ENCODE data around the gene SPRYD3. TPM values are rescaled to one million over a fixed set of nuclear protein-coding genes. Genes with fewer than 3 reads are reported as not detected.
A peak's percentile ranks its signal among the peaks of the same experiment; 100 is the strongest.
"Not testable (repeated sequence)": the region's sequence is repeated elsewhere in the genome, so short reads cannot be mapped to it uniquely, and the experiment has no call there.

The SPRYD3 gene
- total and polyA plus RNA-seq, 9 donors, result 28.5 to 88.1 (median 66.6) TPM

DNA sequence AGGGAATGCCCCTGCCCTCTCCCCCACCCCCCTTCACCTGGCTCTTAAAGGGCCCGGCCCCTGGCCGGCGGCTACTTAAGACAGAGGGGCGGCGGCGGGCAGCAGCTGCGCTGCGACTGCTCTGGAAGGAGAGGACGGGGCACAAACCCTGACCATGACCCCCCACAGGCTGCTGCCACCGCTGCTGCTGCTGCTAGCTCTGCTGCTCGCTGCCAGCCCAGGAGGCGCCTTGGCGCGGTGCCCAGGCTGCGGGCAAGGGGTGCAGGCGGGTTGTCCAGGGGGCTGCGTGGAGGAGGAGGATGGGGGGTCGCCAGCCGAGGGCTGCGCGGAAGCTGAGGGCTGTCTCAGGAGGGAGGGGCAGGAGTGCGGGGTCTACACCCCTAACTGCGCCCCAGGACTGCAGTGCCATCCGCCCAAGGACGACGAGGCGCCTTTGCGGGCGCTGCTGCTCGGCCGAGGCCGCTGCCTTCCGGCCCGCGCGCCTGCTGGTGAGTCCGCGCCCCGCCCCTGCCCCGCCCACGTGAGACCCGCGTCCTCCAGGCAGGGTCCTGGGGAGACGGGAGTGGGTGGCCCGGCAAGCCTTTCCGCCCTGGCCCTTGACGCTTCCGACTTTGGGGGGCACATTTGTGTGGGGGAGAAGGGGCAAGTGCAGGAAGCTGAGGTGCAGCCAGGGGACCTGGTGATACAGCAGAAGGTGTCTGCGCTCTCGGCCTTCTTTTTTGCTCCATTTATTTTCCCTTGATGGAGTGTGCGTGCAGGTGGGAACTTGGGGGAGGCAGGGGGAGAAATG is 18.6 kb upstream of the SPRYD3 start, which contains the start of gene IGFBP6:
IGFBP6 (plus strand) TSS at position 104 of the 790 bp plus-strand sequence; CDS start at position 155, 51 bp downstream.
- H3K4me3 ChIP-seq, result peak within 1 kb of the TSS; percentile 51
- H3K36me3 ChIP-seq, result no peaks in the 10 kb centered on the region
- H3K4me1 ChIP-seq (ENCODE audit: insufficient read depth), result peaks cover 14% of the 10 kb centered on the region
- no peaks in the 10 kb centered on the region for H3K27me3 ChIP-seq
- H3K27ac ChIP-seq, result peak within 1 kb of the TSS; percentile 59 to 75
- WGBS, 3 donors, result 2% methylated on average over 36 to 51 of the region's 51 CpGs
- intact Hi-C loops (cut with DNase I), result loop anchor here in 3 of 4 donors (2.0 kb wide), 1 partner anchor 31 kb away; no protein-coding TSS in a partner anchor
- DNase-seq, result peak; percentile 67 to 77 (median 76)
- no peaks in the 10 kb centered on the region for H3K9me3 ChIP-seq
- TF ChIP-seq, protein P1, sequence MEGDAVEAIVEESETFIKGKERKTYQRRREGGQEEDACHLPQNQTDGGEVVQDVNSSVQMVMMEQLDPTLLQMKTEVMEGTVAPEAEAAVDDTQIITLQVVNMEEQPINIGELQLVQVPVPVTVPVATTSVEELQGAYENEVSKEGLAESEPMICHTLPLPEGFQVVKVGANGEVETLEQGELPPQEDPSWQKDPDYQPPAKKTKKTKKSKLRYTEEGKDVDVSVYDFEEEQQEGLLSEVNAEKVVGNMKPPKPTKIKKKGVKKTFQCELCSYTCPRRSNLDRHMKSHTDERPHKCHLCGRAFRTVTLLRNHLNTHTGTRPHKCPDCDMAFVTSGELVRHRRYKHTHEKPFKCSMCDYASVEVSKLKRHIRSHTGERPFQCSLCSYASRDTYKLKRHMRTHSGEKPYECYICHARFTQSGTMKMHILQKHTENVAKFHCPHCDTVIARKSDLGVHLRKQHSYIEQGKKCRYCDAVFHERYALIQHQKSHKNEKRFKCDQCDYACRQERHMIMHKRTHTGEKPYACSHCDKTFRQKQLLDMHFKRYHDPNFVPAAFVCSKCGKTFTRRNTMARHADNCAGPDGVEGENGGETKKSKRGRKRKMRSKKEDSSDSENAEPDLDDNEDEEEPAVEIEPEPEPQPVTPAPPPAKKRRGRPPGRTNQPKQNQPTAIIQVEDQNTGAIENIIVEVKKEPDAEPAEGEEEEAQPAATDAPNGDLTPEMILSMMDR (IDR thresholded peaks at IDR 0.05), result peak in 2 of 3 donors; percentile 33 to 41
- no peak for TF ChIP-seq EP300 (IDR thresholded peaks at IDR 0.05)
- peak; percentile 32 for TF ChIP-seq POLR2A (IDR thresholded peaks at IDR 0.05)

DNA sequence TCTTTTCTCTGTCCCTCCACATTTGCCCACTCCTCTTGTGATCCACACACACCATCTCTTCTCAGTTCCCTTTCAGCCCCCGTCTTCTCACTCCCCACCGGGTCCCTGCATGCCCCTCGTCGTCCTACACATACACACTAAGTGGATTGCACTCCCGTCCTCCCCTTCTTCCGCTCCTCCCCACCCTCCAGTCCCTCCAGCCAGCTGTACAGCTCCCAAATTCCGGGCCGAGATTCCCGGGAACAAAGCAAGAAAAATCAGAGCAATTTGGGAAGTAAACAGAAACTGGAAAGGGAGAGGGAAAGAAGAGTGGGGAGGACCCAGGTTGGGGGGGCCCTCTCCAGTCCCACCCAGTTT is 18.0 kb upstream of the SPRYD3 start:
- H3K4me3 ChIP-seq, result peak overlapping the region; percentile 51
- no peaks in the 10 kb centered on the region for H3K27me3 ChIP-seq
- H3K9me3 ChIP-seq, result no peaks in the 10 kb centered on the region
- DNase-seq, result peak in 3 of 5 donors; percentile 68 to 75 (median 72)
- peaks cover 14% of the 10 kb centered on the region for H3K4me1 ChIP-seq (ENCODE audit: insufficient read depth)
- peak overlapping the region; percentile 59 to 75 for H3K27ac ChIP-seq
- intact Hi-C loops (cut with DNase I), result no loop called here
- 1 to 2% (median 1%) methylated on average over 9 of the region's 9 CpGs for WGBS, 3 donors
- no peaks in the 10 kb centered on the region for H3K36me3 ChIP-seq
- no peak for TF ChIP-seq EP300 (IDR thresholded peaks at IDR 0.05)
- TF ChIP-seq, protein P1 (IDR thresholded peaks at IDR 0.05), result no peak

DNA sequence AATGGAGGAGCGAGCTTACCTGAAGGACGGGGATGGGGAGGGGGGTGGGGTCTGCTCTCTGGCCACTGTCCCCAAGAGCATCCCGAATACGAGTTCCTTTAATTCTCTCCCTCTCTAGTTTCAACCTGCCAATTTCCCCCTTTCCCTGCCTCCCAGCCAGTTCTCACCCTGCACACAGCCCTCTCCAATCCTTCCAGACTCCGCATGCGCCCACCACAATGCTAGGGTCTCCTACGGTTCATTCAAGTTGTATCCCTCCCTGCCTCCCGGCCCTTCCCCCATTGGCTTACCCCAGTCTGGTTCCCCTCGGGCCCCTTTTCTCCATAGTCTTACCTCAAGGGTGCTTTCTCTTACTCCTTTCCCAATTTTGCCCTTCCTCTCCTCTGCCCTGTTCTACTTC is 17.6 kb upstream of the SPRYD3 start:
- Histone ChIP-seq H3K27ac (peak overlapping the region; percentile 59 to 75), H3K4me1 (ENCODE audit: insufficient read depth) (peaks cover 14% of the 10 kb centered on the region), H3K36me3 (no peaks in the 10 kb centered on the region), H3K27me3 (no peaks in the 10 kb centered on the region), H3K9me3 (no peaks in the 10 kb centered on the region), H3K4me3 (peak overlapping the region; percentile 51)
- peak in 4 of 5 donors; percentile 44 to 55 (median 50) for DNase-seq
- intact Hi-C loops (cut with DNase I), result no loop called here
- WGBS, 3 donors, result 19 to 45% (median 43%) methylated on average over 9 of the region's 9 CpGs
- no peak for TF ChIP-seq POLR2A (IDR thresholded peaks at IDR 0.05)
- TF ChIP-seq EP300 (IDR thresholded peaks at IDR 0.05), result no peak
- TF ChIP-seq, protein P1 (IDR thresholded peaks at IDR 0.05), result no peak

DNA sequence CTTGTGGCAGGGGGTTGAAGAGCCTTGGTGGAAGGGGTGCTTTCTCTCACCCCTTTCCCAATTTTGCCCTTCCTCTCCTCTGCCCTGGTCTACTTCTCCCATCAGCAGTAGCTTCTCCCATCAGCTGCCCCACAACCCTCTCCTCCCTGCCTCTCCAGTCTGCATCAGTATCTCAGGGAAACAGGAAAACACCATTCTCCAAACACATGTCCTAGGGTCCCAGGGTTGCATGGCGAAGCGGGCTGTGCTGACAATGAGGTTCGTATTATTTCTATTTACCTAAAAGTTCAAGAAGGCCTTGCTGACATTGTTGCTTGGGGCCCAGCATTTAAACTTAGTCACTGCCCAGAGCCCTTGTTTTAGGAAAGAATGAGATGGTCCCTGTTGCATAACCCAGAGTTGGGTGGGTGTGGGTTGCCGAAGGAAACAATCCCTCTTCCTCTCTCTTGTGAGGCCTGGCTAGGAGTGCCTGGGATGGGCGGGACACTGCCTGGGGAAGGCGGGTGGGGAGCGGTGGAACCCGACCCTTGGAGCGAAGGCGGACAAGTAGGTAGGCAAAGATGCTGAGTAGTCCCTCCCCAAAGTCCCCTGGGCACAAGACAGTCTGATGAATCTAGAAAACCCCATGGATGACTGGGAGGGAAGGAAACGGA is 17.0 kb upstream of the SPRYD3 start:
- H3K4me1 ChIP-seq (ENCODE audit: insufficient read depth), result peaks cover 14% of the 10 kb centered on the region
- intact Hi-C loops (cut with DNase I), result no loop called here
- 18 to 45% (median 36%) methylated on average over 11 of the region's 11 CpGs for WGBS, 3 donors
- H3K27me3 ChIP-seq, result no peaks in the 10 kb centered on the region
- DNase-seq, result peak; percentile 72 to 88 (median 78)
- H3K27ac ChIP-seq, result peak overlapping the region; percentile 59 to 75
- H3K4me3 ChIP-seq, result peak overlapping the region; percentile 51
- no peaks in the 10 kb centered on the region for H3K9me3 ChIP-seq
- H3K36me3 ChIP-seq, result no peaks in the 10 kb centered on the region
- TF ChIP-seq POLR2A (IDR thresholded peaks at IDR 0.05), result peak; percentile 58
- TF ChIP-seq, protein P1 (IDR thresholded peaks at IDR 0.05), result no peak
- TF ChIP-seq EP300 (IDR thresholded peaks at IDR 0.05), result no peak

DNA sequence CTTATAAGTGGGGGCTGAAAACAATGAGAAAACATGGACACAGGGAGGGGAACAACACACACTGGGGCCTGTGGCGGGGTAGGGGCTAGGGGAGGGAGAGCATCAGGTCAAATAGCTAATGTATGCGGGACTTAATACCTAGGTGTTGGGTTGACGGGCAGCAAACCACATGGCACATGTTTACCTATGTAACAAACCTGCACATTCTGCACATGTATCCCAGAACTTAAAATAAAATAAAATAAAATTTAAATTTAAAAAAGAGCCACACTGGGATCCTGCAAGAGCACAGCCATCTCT is 16.4 kb upstream of the SPRYD3 start:
- peaks cover 14% of the 10 kb centered on the region for H3K4me1 ChIP-seq (ENCODE audit: insufficient read depth)
- intact Hi-C loops (cut with DNase I); H3K36me3 ChIP-seq; H3K9me3 ChIP-seq; H3K4me3 ChIP-seq; H3K27me3 ChIP-seq: not testable (repeated sequence)
- peak overlapping the region in 1 of 2 donors; percentile 75 for H3K27ac ChIP-seq
- peak in 2 of 5 donors; percentile 20 for DNase-seq
- WGBS, 3 donors, result 95 to 98% (median 96%) methylated on average over 3 of the region's 3 CpGs

DNA sequence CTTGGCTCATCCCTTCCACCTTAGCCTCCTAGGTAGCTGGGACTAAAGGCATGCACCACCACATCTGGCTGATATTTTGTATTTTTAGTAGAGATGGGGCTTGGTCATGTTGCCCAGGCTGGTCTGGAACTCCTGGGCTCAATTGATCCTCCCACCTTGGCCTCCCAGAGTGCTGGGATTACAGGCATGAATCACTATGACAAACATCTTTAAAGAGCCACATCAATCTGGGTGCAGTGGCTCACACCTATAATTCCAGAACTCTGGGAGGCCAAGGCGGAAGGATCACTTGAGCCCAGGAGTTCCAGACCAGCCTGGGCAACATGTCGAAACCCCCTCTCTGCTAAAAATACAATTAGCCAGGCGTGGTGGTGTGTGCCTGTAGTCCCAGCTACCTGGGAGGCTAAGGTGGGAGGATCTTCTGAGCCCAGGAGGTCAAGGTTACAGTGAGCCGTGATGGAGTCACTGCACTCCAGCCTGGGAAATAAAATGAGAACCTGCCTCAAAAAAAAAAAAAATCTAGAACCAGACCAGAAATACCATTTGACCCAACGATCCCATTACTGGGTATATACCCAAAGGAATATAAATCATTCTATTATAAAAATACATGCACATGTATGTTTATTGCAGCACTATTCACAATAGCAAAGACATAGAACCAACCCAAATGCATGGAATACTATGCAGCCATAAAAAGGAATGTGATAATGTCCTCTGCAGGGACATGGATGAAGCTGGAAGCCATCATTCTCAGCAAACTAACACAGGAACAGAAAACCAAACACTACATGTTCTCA is 15.8 kb upstream of the SPRYD3 start:
- 85 to 93% (median 86%) methylated on average over 5 of the region's 5 CpGs for WGBS, 3 donors
- peak in 2 of 5 donors; percentile 13 to 20 for DNase-seq
- H3K9me3 ChIP-seq; intact Hi-C loops (cut with DNase I); H3K27me3 ChIP-seq; H3K36me3 ChIP-seq; H3K4me3 ChIP-seq: not testable (repeated sequence)
- peak overlapping the region in 1 of 2 donors; percentile 54 for H3K27ac ChIP-seq
- peaks cover 14% of the 10 kb centered on the region for H3K4me1 ChIP-seq (ENCODE audit: insufficient read depth)

Measured in ovary (tissue), 9 donors.